ENCODE measurements around the gene ZNF529. TPM values are rescaled to one million over a fixed set of nuclear protein-coding genes. Genes with fewer than 3 reads are reported as not detected.

ZNF529 gene
- total and polyA plus RNA-seq, 5 donors from 2014 or later: 4.0 to 31.4 (median 7.2) TPM

DNA sequence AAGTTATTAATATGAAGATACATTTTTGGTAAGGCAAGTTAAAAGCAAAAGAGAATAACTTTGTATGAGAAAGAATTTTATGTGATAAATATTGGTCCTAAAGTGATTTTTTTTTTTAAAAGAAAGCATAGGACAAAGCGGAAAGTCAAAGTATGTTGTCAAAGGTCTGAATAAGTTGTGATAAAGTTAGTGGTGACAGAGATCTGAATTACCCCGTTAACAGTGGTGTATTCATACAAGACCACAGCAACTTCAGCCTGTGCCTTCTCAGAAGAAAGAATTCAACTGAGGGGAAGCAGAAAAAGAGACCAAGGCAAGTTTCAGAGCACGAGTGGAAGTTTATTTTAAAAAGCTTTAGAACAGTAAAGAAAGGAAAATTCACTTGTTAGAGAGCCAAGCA lies 64.8 kb downstream of the ZNF529 start:
- no peak for DNase-seq
- H3K27ac Mint-ChIP-seq: no peak overlapping the region
- H3K27me3 ChIP-seq (ENCODE audit: control insufficient read depth, insufficient read depth, low read length): no peaks in the 10 kb centered on the region
- H3K4me3 ChIP-seq (ENCODE audit: low read depth, low read length): no peak overlapping the region
- no peaks in the 10 kb centered on the region for H3K36me3 Mint-ChIP-seq
- H3K27me3 Mint-ChIP-seq: no peaks in the 10 kb centered on the region
- H3K9me3 ChIP-seq (ENCODE audit: control insufficient read depth in 2 of 2, low read length in 2 of 2): peaks cover 49 to 85% of the 10 kb centered on the region in 2 experiments
- H3K36me3 ChIP-seq (ENCODE audit: control insufficient read depth, insufficient read depth, low read length): no peaks in the 10 kb centered on the region
- no peaks in the 10 kb centered on the region for H3K4me1 Mint-ChIP-seq
- ATAC-seq (ENCODE audit: low read depth in 2 of 2): no peak
- H3K9me3 Mint-ChIP-seq: peaks cover 0 to 45% (median 20%) of the 10 kb centered on the region in 7 donors
- no peaks in the 10 kb centered on the region for H3K4me1 ChIP-seq (ENCODE audit: control insufficient read depth, insufficient read depth, low read length, poor library complexity, severe bottlenecking)
- no peak overlapping the region for H3K27ac ChIP-seq (ENCODE audit: insufficient read depth, low read length, poor library complexity, severe bottlenecking)
- no peak overlapping the region for H3K4me3 Mint-ChIP-seq

DNA sequence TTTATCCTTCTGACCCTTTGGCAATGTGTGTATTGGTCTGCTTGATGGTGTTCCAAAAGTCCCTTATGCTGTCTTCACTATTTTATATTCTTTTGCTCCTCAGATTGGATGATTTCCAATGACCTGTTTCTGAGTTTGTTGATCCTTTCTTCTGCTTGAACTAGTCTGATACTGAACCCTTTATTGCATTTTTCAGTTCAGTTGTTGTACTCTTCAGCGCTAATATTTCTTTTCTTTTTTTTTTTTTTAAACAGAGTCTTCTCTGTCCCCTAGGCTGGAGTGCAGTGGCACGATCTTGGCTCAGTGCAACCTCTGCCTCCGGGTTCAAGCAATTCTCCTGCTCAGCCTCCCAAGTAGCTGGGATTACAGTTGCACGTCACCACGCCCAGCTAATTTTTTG lies 71.1 kb downstream of the ZNF529 start:
- no peaks in the 10 kb centered on the region for H3K27me3 Mint-ChIP-seq
- H3K4me1 Mint-ChIP-seq: peaks cover 0 to 4% (median 0%) of the 10 kb centered on the region in 4 donors
- H3K9me3 Mint-ChIP-seq: peaks cover 1 to 41% (median 20%) of the 10 kb centered on the region in 7 donors
- ATAC-seq (ENCODE audit: low read depth in 2 of 2): no peak
- Histone ChIP-seq H3K4me1 (ENCODE audit: control insufficient read depth, insufficient read depth, low read length, poor library complexity, severe bottlenecking) (no peaks in the 10 kb centered on the region), H3K36me3 (ENCODE audit: control insufficient read depth, insufficient read depth, low read length) (no peaks in the 10 kb centered on the region), H3K27ac (ENCODE audit: insufficient read depth, low read length, poor library complexity, severe bottlenecking) (no peak overlapping the region), H3K4me3 (ENCODE audit: low read depth, low read length) (no peak overlapping the region), H3K27me3 (ENCODE audit: control insufficient read depth, insufficient read depth, low read length) (no peaks in the 10 kb centered on the region), H3K9me3 (ENCODE audit: control insufficient read depth in 2 of 2, low read length in 2 of 2) (peaks cover 29 to 71% of the 10 kb centered on the region in 2 experiments)
- H3K4me3 Mint-ChIP-seq: peak overlapping the region in 1 of 4 donors; percentile 47
- no peak for DNase-seq
- peaks cover 4% of the 10 kb centered on the region for H3K36me3 Mint-ChIP-seq
- H3K27ac Mint-ChIP-seq: no peak overlapping the region

- peaks cover 0 to 4% (median 1%) of the 10 kb centered on the region in 4 donors for H3K4me1 Mint-ChIP-seq
- H3K9me3 ChIP-seq (ENCODE audit: control insufficient read depth in 2 of 2, low read length in 2 of 2): peaks cover 9 to 39% of the 10 kb centered on the region in 2 experiments
These were observed 76.1 kb downstream of the ZNF529 start for GRCh38 chr19:36497001-36497400.

More at GRCh38 chr19:36497001-36497400, 76.1 kb downstream of the ZNF529 start:
- H3K4me3 ChIP-seq (ENCODE audit: low read depth, low read length): no peak overlapping the region
- no peaks in the 10 kb centered on the region for H3K4me1 ChIP-seq (ENCODE audit: control insufficient read depth, insufficient read depth, low read length, poor library complexity, severe bottlenecking)
- H3K36me3 ChIP-seq (ENCODE audit: control insufficient read depth, insufficient read depth, low read length): no peaks in the 10 kb centered on the region
- no peak for DNase-seq
- Mint-ChIP-seq H3K36me3 (peaks cover 4% of the 10 kb centered on the region), H3K27ac (no peak overlapping the region), H3K4me3 (peak overlapping the region in 1 of 4 donors; percentile 7), H3K9me3 (peaks cover 1 to 36% (median 14%) of the 10 kb centered on the region in 7 donors), H3K27me3 (no peaks in the 10 kb centered on the region)
- no peaks in the 10 kb centered on the region for H3K27me3 ChIP-seq (ENCODE audit: control insufficient read depth, insufficient read depth, low read length)
- ATAC-seq (ENCODE audit: low read depth in 2 of 2): no peak
- no peak overlapping the region for H3K27ac ChIP-seq (ENCODE audit: insufficient read depth, low read length, poor library complexity, severe bottlenecking)

Other genes with a start within 250 kb of the ZNF529 start
- 4.8 TPM for gene ZFP14, start 194.1 kb downstream of the ZNF529 start, total RNA-seq
- gene ZFP14, start 194.1 kb downstream of the ZNF529 start, polyA plus RNA-seq: 1 to 10 TPM; 3.0 to 4.8 (median 3.8) TPM
- 2.9 TPM for gene ZFP82, start 154.6 kb downstream of the ZNF529 start, total RNA-seq
- gene ZFP82, start 154.6 kb downstream of the ZNF529 start, polyA plus RNA-seq: 10 to 100 TPM in 2 of 4 donors, 1 to 10 TPM in 2; 5.4 to 14.4 (median 9.0) TPM
- 7.9 TPM for gene ZNF566, start 83.7 kb downstream of the ZNF529 start, total RNA-seq
- 10 to 100 TPM; 13.9 to 20.7 (median 19.1) TPM for gene ZNF566, start 83.7 kb downstream of the ZNF529 start, polyA plus RNA-seq
- gene ZNF260, start 45.0 kb downstream of the ZNF529 start, total RNA-seq: 3.2 TPM
- gene ZNF260, start 45.0 kb downstream of the ZNF529 start, polyA plus RNA-seq: 10 to 100 TPM in 2 of 4 donors, 1 to 10 TPM in 2; 5.5 to 11.1 (median 8.3) TPM
- 7.4 TPM for gene ZNF382, start 32.0 kb upstream of the ZNF529 start, total RNA-seq
- 1 to 10 TPM; 6.7 to 9.0 (median 9.0) TPM for gene ZNF382, start 32.0 kb upstream of the ZNF529 start, polyA plus RNA-seq
- gene ZNF461, start 93.5 kb upstream of the ZNF529 start, total RNA-seq: 9.4 TPM
- gene ZNF461, start 93.5 kb upstream of the ZNF529 start, polyA plus RNA-seq: 1 to 10 TPM; 1.9 to 6.7 (median 4.8) TPM
- gene ZNF567, start 114.3 kb upstream of the ZNF529 start, total RNA-seq: 5.6 TPM
- 1 to 10 TPM; 6.9 to 9.0 (median 7.8) TPM for gene ZNF567, start 114.3 kb upstream of the ZNF529 start, polyA plus RNA-seq
- 1.7 TPM for gene ZNF850, start 199.5 kb upstream of the ZNF529 start, total RNA-seq
- gene ZNF850, start 199.5 kb upstream of the ZNF529 start, polyA plus RNA-seq: 1 to 10 TPM in 1 of 4 donors, under 1 TPM in 3; 0.47 to 1.7 (median 0.65) TPM

All from CD4-positive, CD25-positive, alpha-beta regulatory T cell (primary cell).